H1 (cell line): ENCODE data around the gene OR10A2. TPM values are rescaled to one million over a fixed set of nuclear protein-coding genes. Genes with fewer than 3 reads are reported as not detected.

Experiments used
- CTCF ChIA-PET: fragments of 300-600 bp; sonication (Branson Sonifier 250); formaldehyde crosslinking; loops from one replicate; lab custom pipeline; 2021; ENCODE audit not compliant: partially characterized antibody; lab: Charles Lee
- POLR2A ChIA-PET: fragments of 300-600 bp; sonication (Branson Sonifier 250); formaldehyde crosslinking; loops from one replicate; lab custom pipeline; 2021; ENCODE audit warnings: inconsistent platforms; ENCODE audit not compliant: partially characterized antibody; lab: Charles Lee
- DNase-seq, 2 experiments: peaks; one replicate each; pipeline versions ENCODE4 v3.0.0 to v3.0.0-alpha.2; 2010 to 2022; ENCODE audit warnings: low spot score in 2 of 2, low read depth in 1 of 2, mixed read lengths in 1 of 2
- FAIRE-seq: peaks from 2 replicates; lab custom pipeline; 2011; peaks lifted over from hg19 to GRCh38; lab: Jason Lieb, UNC
- H2AFZ ChIP-seq: 2 replicates; pipeline ENCODE4 v1.8.1; 2012; ENCODE audit warnings: low read length, inconsistent platforms
- H2AK5ac ChIP-seq: 2 replicates; pipeline ENCODE4 v1.6.1; 2013; ENCODE audit warnings: low read depth, low read length
- H2BK120ac ChIP-seq: replicated peaks from 2 replicates; pipeline ENCODE3; 2013; ENCODE audit warnings: low read depth, low read length, inconsistent platforms
- H2BK12ac ChIP-seq: 2 replicates; pipeline ENCODE4 v1.6.1; 2013; ENCODE audit warnings: low read depth, low read length
- H2BK15ac ChIP-seq: 2 replicates; pipeline ENCODE4 v1.6.1; 2013; ENCODE audit warnings: low read length
- H2BK20ac ChIP-seq: 2 replicates; pipeline ENCODE4 v1.6.1; 2013; ENCODE audit warnings: low read length
- H2BK5ac ChIP-seq: 2 replicates; pipeline ENCODE4 v1.6.1; 2013; ENCODE audit warnings: low read depth, low read length
- H3K14ac ChIP-seq: 2 replicates; pipeline ENCODE4 v1.6.1; 2013; ENCODE audit warnings: inconsistent platforms; ENCODE audit not compliant: insufficient read length
- H3K18ac ChIP-seq: 2 replicates; pipeline ENCODE4 v1.6.1; 2013; ENCODE audit warnings: low read length; ENCODE audit errors: extremely low read depth
- H3K23ac ChIP-seq: 2 replicates; pipeline ENCODE4 v1.6.1; 2013; ENCODE audit warnings: inconsistent platforms; ENCODE audit not compliant: insufficient read length
- H3K23me2 ChIP-seq: 2 replicates; pipeline ENCODE4 v1.6.1; 2013; ENCODE audit warnings: low read depth, low read length
- H3K27ac ChIP-seq: 2 replicates; pipeline ENCODE4 v1.6.1; 2011; ENCODE audit warnings: low read depth, low read length, inconsistent platforms
- H3K27me3 ChIP-seq, 4 experiments: replicated peaks in 1 of 4; 1 replicate in 1 of 4; 2 replicates in 3 of 4; pipeline versions ENCODE4 v1.6.1 to v1.8.1; 2011 to 2013; ENCODE audit warnings: low read length in 3 of 4, mild to moderate bottlenecking in 3 of 4, inconsistent platforms in 2 of 4, mixed read lengths in 2 of 4, moderate library complexity in 1 of 4; ENCODE audit not compliant: control insufficient read depth in 3 of 4, insufficient read depth in 3 of 4; ENCODE audit errors: extremely low read depth in 1 of 4
- H3K36me3 ChIP-seq, 4 experiments: 2 replicates each; pipeline versions ENCODE4 v1.6.1 to v1.8.1; 2011 to 2013; ENCODE audit warnings: mild to moderate bottlenecking in 4 of 4, low read length in 3 of 4, moderate library complexity in 2 of 4, control low read depth in 1 of 4, inconsistent platforms in 1 of 4; ENCODE audit not compliant: insufficient read depth in 4 of 4, control insufficient read depth in 2 of 4
- H3K4ac ChIP-seq: replicated peaks from 2 replicates; pipeline ENCODE3; 2013; ENCODE audit warnings: low read length, low read depth, mixed read lengths, inconsistent platforms; ENCODE audit not compliant: insufficient read length
- H3K4me1 ChIP-seq, 4 experiments: replicated peaks in 1 of 4; 1 replicate in 1 of 4; 2 replicates in 3 of 4; pipeline versions ENCODE4 v1.6.1 to v1.8.1; 2011 to 2013; ENCODE audit warnings: low read length in 3 of 4, inconsistent platforms in 2 of 4, mixed read lengths in 1 of 4; ENCODE audit not compliant: insufficient read depth in 4 of 4, control insufficient read depth in 3 of 4
- H3K4me2 ChIP-seq, 2 experiments: 2 replicates each; pipeline versions ENCODE4 v1.6.1 to v1.8.1; 2011 to 2013; ENCODE audit warnings: low read depth in 2 of 2, low read length in 2 of 2, control low read depth in 1 of 2, inconsistent platforms in 1 of 2, mild to moderate bottlenecking in 1 of 2; ENCODE audit not compliant: insufficient read depth in 1 of 2
- H3K4me3 ChIP-seq, 4 experiments: fragments of 200-600, 300-600 bp in 1 of 4; sonication (generic), shearing (Covaris generic), sonication (Bioruptor Twin) in 1 of 4; 2 replicates each; pipeline versions ENCODE4 v1.5.1 to v1.8.1; 2011 to 2016; ENCODE audit warnings: low read length in 4 of 4, low read depth in 3 of 4, control low read depth in 2 of 4, inconsistent platforms in 2 of 4, mild to moderate bottlenecking in 2 of 4, mixed read lengths in 1 of 4, moderate library complexity in 1 of 4; ENCODE audit not compliant: insufficient read depth in 2 of 4; ENCODE audit errors: extremely low read depth in 1 of 4
- H3K56ac ChIP-seq: replicated peaks from 2 replicates; pipeline ENCODE3; 2013; ENCODE audit warnings: low read depth, mild to moderate bottlenecking, mixed read lengths, low read length, inconsistent platforms; ENCODE audit not compliant: insufficient read length
- H3K79me1 ChIP-seq: 2 replicates; pipeline ENCODE4 v1.6.1; 2013; ENCODE audit warnings: low read depth, low read length, control low read depth
- H3K79me2 ChIP-seq, 2 experiments: 2 replicates each; pipeline versions ENCODE4 v1.6.1 to v1.8.1; 2012 to 2013; ENCODE audit warnings: low read length in 2 of 2, mild to moderate bottlenecking in 2 of 2, inconsistent platforms in 1 of 2; ENCODE audit not compliant: insufficient read depth in 2 of 2, control insufficient read depth in 1 of 2
- H3K9ac ChIP-seq, 4 experiments: replicated peaks in 1 of 4; 1 replicate in 1 of 4; 2 replicates in 3 of 4; pipeline versions ENCODE4 v1.6.1 to v1.8.1; 2011 to 2013; ENCODE audit warnings: low read depth in 3 of 4, low read length in 3 of 4, control low read depth in 2 of 4, mild to moderate bottlenecking in 2 of 4, moderate library complexity in 2 of 4, inconsistent platforms in 1 of 4; ENCODE audit errors: extremely low read depth in 1 of 4
- H3K9me3 ChIP-seq, 2 experiments: 2 replicates each; pipeline versions ENCODE4 v1.6.1 to v1.8.1; 2012 to 2013; ENCODE audit warnings: mild to moderate bottlenecking in 2 of 2, moderate library complexity in 2 of 2, control low read depth in 1 of 2, inconsistent platforms in 1 of 2, low read depth in 1 of 2, low read length in 1 of 2, mixed read lengths in 1 of 2; ENCODE audit not compliant: insufficient read depth in 2 of 2
- H4K20me1 ChIP-seq, 2 experiments: replicated peaks in 1 of 2; 2 replicates each; pipeline versions ENCODE3 to v1.8.1; 2011 to 2013; ENCODE audit warnings: inconsistent platforms in 2 of 2, low read length in 2 of 2, mild to moderate bottlenecking in 1 of 2; ENCODE audit not compliant: insufficient read depth in 2 of 2, control insufficient read depth in 1 of 2
- H4K5ac ChIP-seq: 2 replicates; pipeline ENCODE4 v1.6.1; 2013; ENCODE audit warnings: low read length, low read depth, mixed read lengths, inconsistent platforms; ENCODE audit not compliant: insufficient read length
- H4K8ac ChIP-seq: 2 replicates; pipeline ENCODE4 v1.8.0; 2013; ENCODE audit warnings: mild to moderate bottlenecking, moderate library complexity, low read length, inconsistent platforms; ENCODE audit not compliant: insufficient read depth; ENCODE audit errors: extremely low read depth
- H4K91ac ChIP-seq: replicated peaks from 2 replicates; pipeline ENCODE3; 2013; ENCODE audit warnings: low read length, mixed read lengths, inconsistent platforms; ENCODE audit not compliant: insufficient read length
- KDM1A ChIP-seq: fragments of 200-600, 300-600 bp; sonication (generic); IDR thresholded peaks from 2 replicates; pipeline ENCODE4 v1.7.1; 2016; ENCODE audit warnings: mild to moderate bottlenecking, low read length, borderline replicate concordance
- POU5F1 ChIP-seq: IDR thresholded peaks from 2 replicates; pipeline ENCODE4 v1.6.1; 2011; ENCODE audit warnings: low read depth, mild to moderate bottlenecking, low read length, moderate library complexity
- WGBS, 2 experiments: shearing (Covaris generic) in 1 of 2; methylation state at CpG; one replicate each; pipeline versions ENCODE4 v1.1.6 to v1.1.7; 2013 to 2015; ENCODE audit warnings: low lambda C conversion rate in 2 of 2, mixed read lengths in 2 of 2, inconsistent platforms in 1 of 2, low coverage in 1 of 2, missing lambda C conversion rate in 1 of 2; ENCODE audit not compliant: insufficient replicate concordance in 2 of 2, insufficient coverage in 1 of 2, insufficient read length in 1 of 2; ENCODE audit errors: extremely low coverage in 1 of 2, missing lambda C conversion rate in 1 of 2; 5-methylcytosine and 5-hydroxymethylcytosine counted together
- polyA plus RNA-seq, 7 experiments: library from polyadenylated mRNA; depleted of rRNA in 3 of 7; stranded (reverse) in 5 of 7; unstranded in 2 of 7; fragments of >200 nt in 5 of 7; fragments of 200-250 nt in 2 of 7; gene quantifications; 1 replicate in 5 of 7; 2 replicates in 1 of 7; 4 replicates in 1 of 7; pipeline versions ENCODE4 v1.2.1 to v1.2.3, GENCODE V29; 2011 to 2013; ENCODE audit warnings: missing spikeins in 2 of 7, mixed read lengths in 2 of 7
- total RNA-seq: library from RNA; stranded (reverse); fragmentation: NEBNext Ultra II Directional; extraction: Animal tissue kit (Norgen Biotek cat#: 25700); gene quantifications from 2 replicates; pipeline ENCODE4 v1.2.1, GENCODE V29; 2021

OR10A2 gene
- total and polyA plus RNA-seq, 2 of the 8 experiments (the other 6 are each of a cell fraction or from before 2014, with no cell fraction given) = not detected

DNA sequence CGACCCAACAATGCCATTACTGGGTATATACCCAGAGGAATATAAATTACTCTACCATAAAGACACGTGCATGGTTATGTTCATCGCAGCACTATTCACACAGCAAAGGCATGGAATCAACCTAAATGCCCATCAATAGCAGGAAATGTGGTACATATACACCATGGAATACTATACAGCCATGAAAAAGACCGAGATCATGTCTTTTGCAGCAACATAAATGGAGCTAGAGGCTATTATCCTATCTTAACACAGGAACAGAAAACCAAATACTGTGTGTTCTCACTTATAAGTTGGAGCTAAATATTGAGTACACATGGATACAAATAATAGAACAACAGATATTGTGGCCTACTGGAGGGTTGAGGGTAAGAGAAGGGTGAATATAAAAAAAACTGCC is 26.0 kb downstream of the OR10A2 start:
- no peak overlapping the region for H2BK12ac ChIP-seq
- CTCF ChIA-PET = interaction anchor here (0.6 to 2.3 kb wide), 7 partner anchors 21 to 638 kb away, joined by 3 to 9 read pairs (median 3); no protein-coding TSS in a partner anchor
- no peak overlapping the region for H3K4me2 ChIP-seq

More for the DNA sequence above, 26.0 kb downstream of the OR10A2 start:
- Histone ChIP-seq H3K18ac (no peak overlapping the region), H3K56ac (no peak overlapping the region), H3K36me3 (no peaks in the 10 kb centered on the region), H3K23me2 (no peaks in the 10 kb centered on the region), H2BK15ac (no peak overlapping the region), H4K5ac (no peak overlapping the region), H3K27me3 (no peaks in the 10 kb centered on the region), H4K91ac (no peak overlapping the region), H3K9me3 (no peaks in the 10 kb centered on the region), H4K8ac (no peak overlapping the region), H3K4me1 (no peaks in the 10 kb centered on the region), H3K23ac (no peak overlapping the region), H3K9ac (no peak overlapping the region), H3K79me1 (no peaks in the 10 kb centered on the region), H3K79me2 (no peaks in the 10 kb centered on the region), H3K4ac (no peak overlapping the region), H3K27ac (no peak overlapping the region), H2BK120ac (no peak overlapping the region), H2BK5ac (no peak overlapping the region), H3K4me3 (no peak overlapping the region), H2AFZ (no peak overlapping the region), H2AK5ac (no peak overlapping the region), H2BK20ac (no peak overlapping the region), H4K20me1 (no peaks in the 10 kb centered on the region), H3K14ac (no peak overlapping the region)
- TF ChIP-seq KDM1A = peak; percentile 49; the same call in 1 of the 2 replicates
- no peak for TF ChIP-seq POU5F1
- POLR2A ChIA-PET = interaction anchor here (1.5 kb wide), 1 partner anchor 38 kb away, joined by 4 read pairs; the partner anchor contains the start of gene ZNF215
- no peak for FAIRE-seq
- no peak for DNase-seq
- WGBS, 2 experiments = 92% methylated on average over 4 of the region's 4 CpGs; no CpG with 5 or more reads in 1 of the 2 experiments
